Measurements from ENCODE around the gene RNF10.

Gene RNF10

DNA sequence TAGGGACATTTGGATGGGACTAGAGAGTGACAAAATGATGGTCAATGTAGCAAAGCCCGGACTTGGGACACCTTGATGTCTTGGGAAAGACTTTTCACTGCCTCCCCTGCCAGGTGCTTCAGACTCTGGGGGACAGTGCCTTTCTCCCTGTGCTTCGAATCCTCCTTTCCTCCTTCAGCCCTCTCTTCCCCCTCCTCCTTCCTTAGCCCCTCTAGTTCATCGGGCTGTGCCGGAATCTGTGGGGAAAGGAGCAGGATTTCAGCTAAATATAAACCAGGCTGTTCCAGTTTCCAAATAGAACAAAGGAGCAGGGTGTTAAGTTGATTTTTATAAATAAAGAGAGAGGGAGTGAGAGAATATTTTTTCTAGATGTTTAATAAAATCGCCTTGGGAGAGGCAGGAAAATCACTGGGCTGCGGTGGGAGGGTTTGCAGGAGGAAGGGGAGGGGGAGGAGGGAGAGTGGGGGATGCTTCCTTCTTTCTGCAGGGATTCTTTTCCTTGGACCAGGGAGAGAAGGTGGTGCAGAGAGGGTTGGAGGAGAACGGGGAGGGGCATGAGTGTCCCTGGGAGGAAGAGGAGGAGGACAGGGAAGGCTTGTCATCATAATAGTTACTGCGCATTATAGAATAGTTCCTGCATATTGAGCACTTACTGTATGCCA is 84.9 kb downstream of the RNF10 start:
- DNase-seq: no peak

DNA sequence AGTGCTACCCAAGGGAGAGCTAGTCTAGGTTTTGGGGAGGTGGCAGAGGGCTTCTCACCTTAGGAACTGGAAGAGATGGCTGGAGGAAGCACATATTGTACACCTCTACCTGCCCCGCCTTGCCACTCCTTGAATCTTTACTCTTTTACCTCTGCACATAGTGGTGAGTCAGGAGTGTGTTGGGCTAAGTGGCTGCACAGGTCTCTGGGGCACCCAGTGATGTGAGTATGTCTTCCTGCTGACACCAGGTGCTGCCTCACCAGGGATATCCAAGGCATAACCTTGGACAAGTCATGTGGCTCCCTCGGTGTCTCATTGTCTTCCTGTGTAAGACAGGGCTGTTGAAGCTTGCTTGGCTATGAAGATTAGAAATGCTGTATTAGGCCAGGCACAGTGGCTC is 86.5 kb downstream of the RNF10 start:
- DNase-seq: no peak

DNA sequence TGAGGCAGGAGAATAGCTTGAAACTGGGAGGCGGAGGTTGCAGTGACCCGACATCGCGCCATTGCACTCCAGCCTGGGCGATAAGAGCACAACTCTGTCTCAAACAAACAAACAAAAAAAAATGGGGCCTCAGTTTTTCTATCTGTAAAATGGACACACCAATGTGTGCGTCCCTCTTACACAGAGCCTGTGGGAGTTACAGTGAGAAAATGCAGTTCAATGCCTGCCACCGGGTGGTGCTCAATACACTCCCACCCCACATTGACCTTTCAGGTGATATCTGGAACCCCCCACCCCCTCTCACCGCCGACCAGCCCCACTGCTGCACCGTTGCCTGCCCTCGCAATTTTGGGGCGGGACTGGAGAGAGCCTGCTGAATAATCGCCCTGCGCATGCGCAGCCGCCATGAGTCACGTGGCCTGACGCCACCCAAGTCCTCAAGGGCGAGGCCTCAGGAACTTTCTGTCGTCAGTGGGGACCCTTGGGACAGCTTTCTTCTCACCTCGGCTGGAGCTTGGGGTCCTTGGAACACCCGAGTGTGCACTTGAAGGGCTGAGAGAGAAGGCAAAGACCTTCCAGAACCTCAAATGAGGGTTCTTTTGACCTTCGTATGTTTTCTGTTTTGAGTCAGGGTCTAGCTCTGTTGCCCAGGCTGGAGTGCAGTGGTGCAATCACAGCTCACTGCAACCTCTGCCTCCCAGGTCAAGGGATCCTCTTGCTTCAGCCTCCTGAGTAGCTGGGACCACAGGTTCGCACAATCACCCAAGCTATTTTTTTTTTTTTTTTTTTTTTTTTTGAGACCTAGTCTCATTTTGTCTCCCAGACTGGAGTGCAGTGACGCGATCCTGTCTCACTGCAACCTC is 91.6 kb downstream of the RNF10 start:
- DNase-seq: no peak
